Neural cell (in vitro differentiated cells): Measurements from ENCODE around the gene PRKCG.

ENCODE experiments used
- EP300 ChIP-seq: fragments of 450-650 bp; conservative IDR thresholded peaks from 2 replicates; pipeline ENCODE4 v1.6.1; 2014; ENCODE audit warnings: antibody characterized with exemption, mild to moderate bottlenecking, moderate library complexity; ENCODE audit not compliant: poor library complexity, severe bottlenecking
- EZH2 ChIP-seq: fragments of 200-600, 300-800 bp; shearing (Covaris generic), sonication (generic); IDR thresholded peaks from 2 replicates; pipeline ENCODE4 v1.6.1; 2014; ENCODE audit warnings: antibody characterized with exemption, low read length, borderline replicate concordance, mild to moderate bottlenecking; ENCODE audit not compliant: insufficient read depth, poor library complexity, severe bottlenecking
- MXI1 ChIP-seq: fragments of 450-650 bp; conservative IDR thresholded peaks from 2 replicates; pipeline ENCODE4 v1.6.1; 2014; ENCODE audit warnings: antibody characterized with exemption, mild to moderate bottlenecking; ENCODE audit not compliant: poor library complexity, severe bottlenecking
- POLR2AphosphoS5 ChIP-seq: IDR thresholded peaks from 2 replicates; pipeline ENCODE4 v1.6.1; 2012
- RAD21 ChIP-seq: fragments of 450-650 bp; conservative IDR thresholded peaks from 2 replicates; pipeline ENCODE4 v1.6.1; 2014; ENCODE audit warnings: antibody characterized with exemption, mild to moderate bottlenecking, moderate library complexity
- SMC3 ChIP-seq: fragments of 450-650 bp; conservative IDR thresholded peaks from 2 replicates; pipeline ENCODE4 v1.6.1; 2014; ENCODE audit warnings: antibody characterized with exemption, mild to moderate bottlenecking, moderate library complexity; ENCODE audit not compliant: poor library complexity
- TAF1 ChIP-seq: IDR thresholded peaks from 2 replicates; pipeline ENCODE4 v1.6.1; 2012; ENCODE audit warnings: low read depth
- TF ChIP-seq, protein P1 (sequence below): fragments of 450-650 bp; IDR thresholded peaks from 2 replicates; pipeline ENCODE4 v1.5.1; 2014; ENCODE audit warnings: antibody characterized with exemption, mild to moderate bottlenecking, moderate library complexity; ENCODE audit not compliant: poor library complexity, severe bottlenecking
- TF ChIP-seq, protein P2 (sequence below): IDR thresholded peaks from 2 replicates; pipeline ENCODE4 v1.6.1; 2012; ENCODE audit warnings: borderline replicate concordance

DNA sequence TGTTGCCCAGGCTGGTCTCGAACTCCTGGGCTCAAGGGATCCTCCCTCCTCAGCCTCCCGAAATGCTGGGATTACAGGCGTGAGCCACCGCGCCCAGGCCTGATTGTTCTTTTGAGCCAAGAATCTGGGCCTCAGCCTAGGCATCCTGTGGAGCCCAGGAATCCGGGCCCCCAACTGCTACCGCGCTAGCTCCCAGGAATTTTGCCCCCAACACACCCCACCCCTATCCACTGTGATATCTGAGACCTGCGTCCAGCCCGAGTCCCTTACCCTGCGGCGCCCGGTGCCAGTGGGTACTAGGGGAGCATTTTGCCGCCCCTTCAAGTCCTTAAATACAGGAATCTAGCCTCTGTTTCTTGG lies 15.2 kb upstream of the PRKCG start:
- TF ChIP-seq, protein P1, sequence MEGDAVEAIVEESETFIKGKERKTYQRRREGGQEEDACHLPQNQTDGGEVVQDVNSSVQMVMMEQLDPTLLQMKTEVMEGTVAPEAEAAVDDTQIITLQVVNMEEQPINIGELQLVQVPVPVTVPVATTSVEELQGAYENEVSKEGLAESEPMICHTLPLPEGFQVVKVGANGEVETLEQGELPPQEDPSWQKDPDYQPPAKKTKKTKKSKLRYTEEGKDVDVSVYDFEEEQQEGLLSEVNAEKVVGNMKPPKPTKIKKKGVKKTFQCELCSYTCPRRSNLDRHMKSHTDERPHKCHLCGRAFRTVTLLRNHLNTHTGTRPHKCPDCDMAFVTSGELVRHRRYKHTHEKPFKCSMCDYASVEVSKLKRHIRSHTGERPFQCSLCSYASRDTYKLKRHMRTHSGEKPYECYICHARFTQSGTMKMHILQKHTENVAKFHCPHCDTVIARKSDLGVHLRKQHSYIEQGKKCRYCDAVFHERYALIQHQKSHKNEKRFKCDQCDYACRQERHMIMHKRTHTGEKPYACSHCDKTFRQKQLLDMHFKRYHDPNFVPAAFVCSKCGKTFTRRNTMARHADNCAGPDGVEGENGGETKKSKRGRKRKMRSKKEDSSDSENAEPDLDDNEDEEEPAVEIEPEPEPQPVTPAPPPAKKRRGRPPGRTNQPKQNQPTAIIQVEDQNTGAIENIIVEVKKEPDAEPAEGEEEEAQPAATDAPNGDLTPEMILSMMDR: no peak
- TF ChIP-seq POLR2AphosphoS5 (no peak), EZH2 (no peak), EP300 (no peak), SMC3 (no peak), MXI1 (no peak), TAF1 (no peak), RAD21 (no peak)
- TF ChIP-seq, protein P2, sequence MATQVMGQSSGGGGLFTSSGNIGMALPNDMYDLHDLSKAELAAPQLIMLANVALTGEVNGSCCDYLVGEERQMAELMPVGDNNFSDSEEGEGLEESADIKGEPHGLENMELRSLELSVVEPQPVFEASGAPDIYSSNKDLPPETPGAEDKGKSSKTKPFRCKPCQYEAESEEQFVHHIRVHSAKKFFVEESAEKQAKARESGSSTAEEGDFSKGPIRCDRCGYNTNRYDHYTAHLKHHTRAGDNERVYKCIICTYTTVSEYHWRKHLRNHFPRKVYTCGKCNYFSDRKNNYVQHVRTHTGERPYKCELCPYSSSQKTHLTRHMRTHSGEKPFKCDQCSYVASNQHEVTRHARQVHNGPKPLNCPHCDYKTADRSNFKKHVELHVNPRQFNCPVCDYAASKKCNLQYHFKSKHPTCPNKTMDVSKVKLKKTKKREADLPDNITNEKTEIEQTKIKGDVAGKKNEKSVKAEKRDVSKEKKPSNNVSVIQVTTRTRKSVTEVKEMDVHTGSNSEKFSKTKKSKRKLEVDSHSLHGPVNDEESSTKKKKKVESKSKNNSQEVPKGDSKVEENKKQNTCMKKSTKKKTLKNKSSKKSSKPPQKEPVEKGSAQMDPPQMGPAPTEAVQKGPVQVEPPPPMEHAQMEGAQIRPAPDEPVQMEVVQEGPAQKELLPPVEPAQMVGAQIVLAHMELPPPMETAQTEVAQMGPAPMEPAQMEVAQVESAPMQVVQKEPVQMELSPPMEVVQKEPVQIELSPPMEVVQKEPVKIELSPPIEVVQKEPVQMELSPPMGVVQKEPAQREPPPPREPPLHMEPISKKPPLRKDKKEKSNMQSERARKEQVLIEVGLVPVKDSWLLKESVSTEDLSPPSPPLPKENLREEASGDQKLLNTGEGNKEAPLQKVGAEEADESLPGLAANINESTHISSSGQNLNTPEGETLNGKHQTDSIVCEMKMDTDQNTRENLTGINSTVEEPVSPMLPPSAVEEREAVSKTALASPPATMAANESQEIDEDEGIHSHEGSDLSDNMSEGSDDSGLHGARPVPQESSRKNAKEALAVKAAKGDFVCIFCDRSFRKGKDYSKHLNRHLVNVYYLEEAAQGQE: no peak
